Adipocyte (in vitro differentiated cells): ENCODE results near the gene STK32A.

ENCODE experiments used
- DNase-seq: peaks from one replicate; pipeline ENCODE4 v3.0.0-alpha.2; 2015; ENCODE audit warnings: low read depth
- H3K27me3 ChIP-seq: replicated peaks from 2 replicates; pipeline ENCODE4 v1.7.0; 2013; ENCODE audit warnings: mild to moderate bottlenecking, low read length, moderate library complexity; ENCODE audit not compliant: control insufficient read depth, insufficient read depth
- H3K36me3 ChIP-seq: 2 replicates; pipeline ENCODE4 v1.7.0; 2013; ENCODE audit warnings: low read length, mild to moderate bottlenecking, moderate library complexity; ENCODE audit not compliant: control insufficient read depth, insufficient read depth, severe bottlenecking
- H3K4me1 ChIP-seq: 2 replicates; pipeline ENCODE4 v1.7.0; 2013; ENCODE audit warnings: mild to moderate bottlenecking, low read length, moderate library complexity; ENCODE audit not compliant: control insufficient read depth, insufficient read depth
- H3K4me3 ChIP-seq: 2 replicates; pipeline ENCODE4 v1.7.0; 2013; ENCODE audit warnings: mild to moderate bottlenecking, low read length, moderate library complexity
- H3K9ac ChIP-seq: 2 replicates; pipeline ENCODE4 v1.7.0; 2013; ENCODE audit warnings: mild to moderate bottlenecking, low read length, moderate library complexity
- H3K9me3 ChIP-seq: 2 replicates; pipeline ENCODE4 v1.7.0; 2013; ENCODE audit warnings: mild to moderate bottlenecking, low read length, moderate library complexity; ENCODE audit not compliant: control insufficient read depth

STK32A gene

GRCh38 chr5:147267082-147267832 lies 32.4 kb downstream of the STK32A start:
- no peak for DNase-seq
- H3K9me3 ChIP-seq = no peaks in the 10 kb centered on the region
- H3K27me3 ChIP-seq = no peaks in the 10 kb centered on the region
- H3K4me1 ChIP-seq = no peaks in the 10 kb centered on the region
- H3K4me3 ChIP-seq = no peak overlapping the region
- no peaks in the 10 kb centered on the region for H3K36me3 ChIP-seq
- no peak overlapping the region for H3K9ac ChIP-seq

DNA sequence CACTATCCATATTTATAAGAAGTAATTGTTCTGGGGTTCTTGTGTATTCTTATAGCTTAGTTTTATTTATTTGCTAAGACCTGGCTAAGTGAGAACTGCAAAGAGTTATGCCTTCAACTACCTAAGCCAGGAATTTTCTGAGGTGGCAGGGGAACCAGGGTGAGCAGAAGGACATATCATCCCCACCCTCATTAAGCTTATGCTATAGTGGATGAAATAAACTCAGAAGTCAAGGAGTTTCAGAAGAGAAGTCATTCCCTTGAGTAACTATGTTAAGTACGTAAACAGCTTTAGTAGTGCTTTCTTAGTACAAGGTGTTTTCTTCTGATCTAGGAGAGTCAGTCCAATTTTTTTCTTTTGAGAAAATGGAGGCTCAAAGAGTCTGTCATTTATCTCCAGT lies 41.7 kb downstream of the STK32A start:
- Histone ChIP-seq H3K9me3 (no peaks in the 10 kb centered on the region), H3K9ac (no peak overlapping the region), H3K4me3 (no peak overlapping the region), H3K27me3 (no peaks in the 10 kb centered on the region), H3K4me1 (no peaks in the 10 kb centered on the region), H3K36me3 (no peaks in the 10 kb centered on the region)
- no peak for DNase-seq

DNA sequence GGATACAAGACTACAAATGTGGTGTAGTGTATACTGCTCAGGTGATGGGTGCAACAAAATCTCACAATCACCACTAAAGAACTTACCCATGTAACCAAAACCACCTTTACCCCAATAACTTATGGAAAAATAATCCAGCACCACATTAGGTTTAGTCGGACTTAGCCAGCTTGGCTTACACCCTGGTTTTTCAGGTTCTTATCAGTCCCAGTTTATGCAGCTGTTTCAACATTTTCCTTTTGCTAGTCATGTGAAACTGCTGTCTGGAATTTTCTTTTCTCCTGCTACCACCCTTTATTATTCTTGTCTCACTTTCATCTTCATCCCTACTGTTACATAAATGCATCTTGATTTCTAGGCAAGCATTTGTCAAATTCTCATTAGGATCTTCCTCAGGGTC lies 51.5 kb downstream of the STK32A start:
- no peak for DNase-seq
- no peak overlapping the region for H3K4me3 ChIP-seq
- H3K27me3 ChIP-seq = no peaks in the 10 kb centered on the region
- H3K4me1 ChIP-seq = no peaks in the 10 kb centered on the region
- no peak overlapping the region for H3K9ac ChIP-seq
- H3K36me3 ChIP-seq = no peaks in the 10 kb centered on the region
- no peaks in the 10 kb centered on the region for H3K9me3 ChIP-seq

GRCh38 chr5:147287110-147287509 lies 52.3 kb downstream of the STK32A start:
- H3K36me3 ChIP-seq = no peaks in the 10 kb centered on the region
- no peaks in the 10 kb centered on the region for H3K27me3 ChIP-seq
- no peaks in the 10 kb centered on the region for H3K9me3 ChIP-seq
- no peaks in the 10 kb centered on the region for H3K4me1 ChIP-seq
- H3K4me3 ChIP-seq = no peak overlapping the region
- no peak for DNase-seq
- H3K9ac ChIP-seq = no peak overlapping the region

GRCh38 chr5:147290261-147290660 lies 55.4 kb downstream of the STK32A start:
- Histone ChIP-seq H3K27me3 (no peaks in the 10 kb centered on the region), H3K36me3 (no peaks in the 10 kb centered on the region), H3K9me3 (no peaks in the 10 kb centered on the region), H3K4me1 (no peaks in the 10 kb centered on the region), H3K9ac (no peak overlapping the region), H3K4me3 (no peak overlapping the region)
- no peak for DNase-seq

GRCh38 chr5:147303251-147303650 lies 68.4 kb downstream of the STK32A start:
- DNase-seq = peak; percentile 6
- Histone ChIP-seq H3K4me1 (peaks cover 21% of the 10 kb centered on the region), H3K4me3 (no peak overlapping the region), H3K9ac (peak overlapping the region; percentile 52), H3K36me3 (no peaks in the 10 kb centered on the region), H3K27me3 (no peaks in the 10 kb centered on the region), H3K9me3 (peaks cover 8% of the 10 kb centered on the region)

DNA sequence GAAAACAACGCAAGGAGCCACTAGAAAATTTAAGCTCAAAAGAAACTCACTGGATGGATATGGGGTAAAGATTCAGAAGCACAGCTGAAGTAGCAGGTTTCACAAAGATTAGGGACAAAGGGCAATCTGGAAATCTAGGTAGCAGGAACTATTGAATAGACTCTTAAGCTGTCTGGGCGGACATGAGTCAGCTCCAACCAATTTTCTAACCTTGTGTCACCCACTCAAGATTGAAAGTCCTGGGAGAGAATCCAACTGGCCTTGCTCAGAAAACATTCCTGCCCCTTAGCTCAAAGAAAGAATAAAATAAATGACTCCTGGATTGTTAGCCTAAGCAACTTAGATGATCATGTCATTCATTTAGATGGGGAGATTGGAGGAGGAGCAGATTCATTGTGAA lies 69.2 kb downstream of the STK32A start:
- Histone ChIP-seq H3K9ac (peak overlapping the region; percentile 52), H3K36me3 (no peaks in the 10 kb centered on the region), H3K4me1 (peaks cover 21% of the 10 kb centered on the region), H3K4me3 (peak overlapping the region; percentile 30), H3K27me3 (no peaks in the 10 kb centered on the region), H3K9me3 (peaks cover 8% of the 10 kb centered on the region)
- peak; percentile 71 for DNase-seq

GRCh38 chr5:147305147-147305546 lies 70.3 kb downstream of the STK32A start:
- Histone ChIP-seq H3K9me3 (peaks cover 8% of the 10 kb centered on the region), H3K9ac (no peak overlapping the region), H3K4me3 (no peak overlapping the region), H3K27me3 (no peaks in the 10 kb centered on the region), H3K36me3 (no peaks in the 10 kb centered on the region), H3K4me1 (peaks cover 25% of the 10 kb centered on the region)
- DNase-seq = no peak

DNA sequence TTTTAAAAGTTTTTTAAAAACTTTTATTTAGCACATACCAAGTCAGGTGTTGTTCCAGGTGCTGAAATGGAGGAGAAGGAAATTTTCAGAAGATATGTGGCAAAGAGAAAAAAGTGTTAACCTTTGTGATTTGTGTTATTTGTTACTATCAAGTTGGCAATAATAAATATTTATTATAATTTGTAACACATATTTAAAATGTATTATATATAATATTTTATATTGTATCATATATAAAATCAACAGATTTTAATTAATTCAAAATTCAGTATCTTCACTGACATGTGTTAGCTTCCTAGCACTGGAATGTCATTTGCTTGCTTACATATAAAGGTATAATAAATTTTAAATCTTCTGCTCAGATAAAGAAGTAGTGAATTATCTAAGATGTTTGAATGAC lies 71.5 kb downstream of the STK32A start:
- H3K4me3 ChIP-seq = no peak overlapping the region
- no peak for DNase-seq
- H3K27me3 ChIP-seq = no peaks in the 10 kb centered on the region

DNA sequence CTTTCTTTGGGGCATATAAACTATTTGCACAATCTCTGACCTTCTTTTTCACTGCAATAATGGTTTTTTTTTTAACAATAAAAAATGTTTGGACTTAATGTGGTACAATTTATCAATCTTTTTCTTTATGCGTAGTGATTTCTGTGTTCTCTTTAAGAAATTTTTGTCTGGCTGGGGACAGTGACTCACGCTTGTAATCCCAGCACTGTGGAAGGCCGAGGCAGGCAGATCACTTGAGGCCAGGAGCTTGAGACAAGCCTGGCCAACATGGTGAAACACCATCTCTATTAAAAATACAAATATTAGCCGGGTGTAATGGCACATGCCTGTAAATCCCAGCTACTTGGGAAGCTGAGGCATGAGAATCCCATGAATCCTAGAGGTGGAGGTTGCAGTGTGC lies 72.3 kb downstream of the STK32A start:
- DNase-seq = no peak
- no peaks in the 10 kb centered on the region for H3K36me3 ChIP-seq

More for the DNA sequence above, 71.5 kb downstream of the STK32A start:
- Histone ChIP-seq H3K36me3 (no peaks in the 10 kb centered on the region), H3K9ac (no peak overlapping the region), H3K4me1 (peaks cover 37% of the 10 kb centered on the region), H3K9me3 (peaks cover 8% of the 10 kb centered on the region)

DNA sequence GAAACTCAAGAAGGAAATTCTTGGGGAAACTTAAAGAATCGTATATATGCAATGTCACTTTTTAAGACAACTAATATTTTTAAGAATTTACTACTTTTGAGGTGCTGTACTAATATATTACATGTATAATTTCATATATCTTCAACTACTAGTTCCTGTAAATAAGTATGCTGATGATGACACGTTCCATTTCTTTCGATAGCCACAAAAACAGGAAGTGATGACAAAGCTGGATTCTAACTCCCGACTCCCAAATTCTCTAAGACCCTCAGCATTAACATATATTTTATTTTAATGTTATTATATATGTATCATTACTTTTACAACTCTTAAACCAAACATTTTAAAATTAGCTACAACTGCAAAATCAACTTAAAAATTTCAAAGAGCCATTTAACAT lies 74.8 kb downstream of the STK32A start:
- Histone ChIP-seq H3K9ac (no peak overlapping the region), H3K9me3 (peaks cover 8% of the 10 kb centered on the region), H3K27me3 (no peaks in the 10 kb centered on the region), H3K36me3 (no peaks in the 10 kb centered on the region), H3K4me3 (no peak overlapping the region), H3K4me1 (peaks cover 21% of the 10 kb centered on the region)
- DNase-seq = no peak

More for the DNA sequence above, 72.3 kb downstream of the STK32A start:
- Histone ChIP-seq H3K9me3 (peaks cover 8% of the 10 kb centered on the region), H3K27me3 (no peaks in the 10 kb centered on the region), H3K4me1 (peaks cover 37% of the 10 kb centered on the region), H3K9ac (no peak overlapping the region), H3K4me3 (no peak overlapping the region)
